Smooth muscle cell (in vitro differentiated cells): Measurements from ENCODE around the gene ZNF653. TPM values are rescaled to one million over a fixed set of nuclear protein-coding genes. Genes with fewer than 3 reads are reported as not detected.

Experiments used
- DNase-seq: peaks from one replicate; lab custom pipeline; 2025; ENCODE audit not compliant: unreplicated experiment; lab: John Stamatoyannopoulos, UW
- H2AFZ ChIP-seq: fragments of 200-600 bp; sonication (generic); 2 replicates; pipeline ENCODE4 v1.6.0; 2016; ENCODE audit warnings: antibody characterized with exemption, low read depth, mild to moderate bottlenecking
- H3F3A ChIP-seq: fragments of 200-600 bp; sonication (generic); 2 replicates; pipeline ENCODE4 v1.6.0; 2017; ENCODE audit warnings: antibody characterized with exemption, low read depth
- H3K27ac ChIP-seq: fragments of 200-600 bp; sonication (generic); 2 replicates; pipeline ENCODE4 v1.5.1; 2016; ENCODE audit warnings: low read depth, mild to moderate bottlenecking
- H3K27me3 ChIP-seq: fragments of 200-600 bp; sonication (generic); 2 replicates; pipeline ENCODE4 v1.6.1; 2016; ENCODE audit warnings: low read depth, mild to moderate bottlenecking
- H3K36me3 ChIP-seq: fragments of 200-600 bp; sonication (generic); 2 replicates; pipeline ENCODE4 v1.5.1; 2016; ENCODE audit warnings: low read depth
- H3K4me1 ChIP-seq: fragments of 200-600 bp; sonication (generic); 2 replicates; pipeline ENCODE4 v1.5.1; 2016; ENCODE audit warnings: low read depth
- H3K4me2 ChIP-seq: fragments of 200-600 bp; sonication (generic); 2 replicates; pipeline ENCODE4 v1.6.0; 2016; ENCODE audit warnings: mild to moderate bottlenecking
- H3K4me3 ChIP-seq: fragments of 200-600 bp; sonication (generic); 2 replicates; pipeline ENCODE4 v1.5.1; 2016; ENCODE audit warnings: mild to moderate bottlenecking
- H3K79me2 ChIP-seq: fragments of 200-600 bp; sonication (generic); 2 replicates; pipeline ENCODE4 v1.6.0; 2016; ENCODE audit warnings: low read depth, mild to moderate bottlenecking
- H3K9ac ChIP-seq: fragments of 200-600 bp; sonication (generic); 2 replicates; pipeline ENCODE4 v1.6.0; 2016; ENCODE audit warnings: low read depth
- H3K9me3 ChIP-seq: fragments of 200-600 bp; sonication (generic); replicated peaks from 2 replicates; pipeline ENCODE4 v1.5.1; 2016; ENCODE audit warnings: low read depth
- H4K20me1 ChIP-seq: fragments of 200-600 bp; sonication (generic); 2 replicates; pipeline ENCODE4 v1.6.0; 2016; ENCODE audit warnings: low read depth
- CTCF ChIP-seq: fragments of 200-600 bp; sonication (generic); IDR thresholded peaks from 2 replicates; pipeline ENCODE4 v1.5.1; 2017; ENCODE audit warnings: borderline replicate concordance, mild to moderate bottlenecking, antibody characterized with exemption; ENCODE audit not compliant: insufficient read depth, poor library complexity, severe bottlenecking
- WGBS: methylation state at CpG from one replicate; pipeline ENCODE4 v1.1.7; 2016; ENCODE audit warnings: low lambda C conversion rate; 5-methylcytosine and 5-hydroxymethylcytosine counted together
- polyA plus RNA-seq: library from polyadenylated mRNA; unstranded; fragments of >200 nt; fragmentation: Nextera tagmentation; extraction: Ambion mirVana; gene quantifications from 2 replicates; pipeline ENCODE4 v1.2.1, GENCODE V29; 2016
- total RNA-seq: library from RNA; depleted of rRNA; stranded (reverse); fragments of >200 nt; gene quantifications from 2 replicates; pipeline ENCODE4 v1.2.3, GENCODE V29; 2014

Gene ZNF653
- total and polyA plus RNA-seq, 2 experiments from 2014 or later: 2.9 to 5.5 TPM

GRCh38 chr19:11540645-11541044 lies 35.0 kb upstream of the ZNF653 start:
- no peak for DNase-seq
- H3K27ac ChIP-seq: no peak overlapping the region
- H4K20me1 ChIP-seq: no peaks in the 10 kb centered on the region
- no peaks in the 10 kb centered on the region for H3K27me3 ChIP-seq
- H3K36me3 ChIP-seq: no peaks in the 10 kb centered on the region
- peaks cover 15% of the 10 kb centered on the region for H3K4me1 ChIP-seq
- TF ChIP-seq CTCF: no peak
- H3K4me2 ChIP-seq: peak overlapping the region; percentile 93
- no peaks in the 10 kb centered on the region for H3K79me2 ChIP-seq
- WGBS: 94% methylated on average over 5 of the region's 5 CpGs
- no peaks in the 10 kb centered on the region for H3K9me3 ChIP-seq
- peaks cover 29% of the 10 kb centered on the region for H3F3A ChIP-seq
- no peak overlapping the region for H2AFZ ChIP-seq
- H3K4me3 ChIP-seq: no peak overlapping the region
- no peak overlapping the region for H3K9ac ChIP-seq

GRCh38 chr19:11539495-11540365 lies 34.1 kb upstream of the ZNF653 start:
- H3F3A ChIP-seq: peaks cover 38% of the 10 kb centered on the region
- H3K4me2 ChIP-seq: peak overlapping the region; percentile 93
- no peak for DNase-seq
- H2AFZ ChIP-seq: no peak overlapping the region
- H3K27ac ChIP-seq: peak overlapping the region; percentile 81
- WGBS: 50% methylated on average over 6 of the region's 36 CpGs
- no peaks in the 10 kb centered on the region for H3K27me3 ChIP-seq
- TF ChIP-seq CTCF: no peak
- peak overlapping the region; percentile 54 for H3K4me3 ChIP-seq
- no peaks in the 10 kb centered on the region for H4K20me1 ChIP-seq
- H3K9me3 ChIP-seq: no peaks in the 10 kb centered on the region
- H3K9ac ChIP-seq: peak overlapping the region; percentile 68
- H3K79me2 ChIP-seq: no peaks in the 10 kb centered on the region
- peaks cover 15% of the 10 kb centered on the region for H3K4me1 ChIP-seq
- H3K36me3 ChIP-seq: no peaks in the 10 kb centered on the region

GRCh38 chr19:11538232-11539036 lies 32.8 kb upstream of the ZNF653 start, which contains the start of gene CNN1:
TSS of gene CNN1 (plus strand) at chr19:11538851. CDS start at chr19:11538928, 77 bp downstream.
- H3K27ac ChIP-seq: peak within 1 kb of the TSS; percentile 81
- TF ChIP-seq CTCF: no peak
- peak within 1 kb of the TSS; percentile 93 for H3K4me2 ChIP-seq
- peaks cover 15% of the 10 kb centered on the region for H3K4me1 ChIP-seq
- no peaks in the 10 kb centered on the region for H3K36me3 ChIP-seq
- H3K9ac ChIP-seq: peak within 1 kb of the TSS; percentile 68
- H3F3A ChIP-seq: peaks cover 41% of the 10 kb centered on the region
- no peaks in the 10 kb centered on the region for H3K9me3 ChIP-seq
- no peaks in the 10 kb centered on the region for H4K20me1 ChIP-seq
- H3K27me3 ChIP-seq: no peaks in the 10 kb centered on the region
- H3K4me3 ChIP-seq: peak within 1 kb of the TSS; percentile 54
- peak; percentile 38 for DNase-seq
- no peak within 1 kb of the TSS for H2AFZ ChIP-seq
- 21% methylated on average over 21 of the region's 21 CpGs for WGBS
- no peaks in the 10 kb centered on the region for H3K79me2 ChIP-seq
